Measurements from ENCODE around the gene MAPK10.
"Not testable (repeated sequence)": the region's sequence is repeated elsewhere in the genome, so short reads cannot be mapped to it uniquely, and the experiment has no call there.

MAPK10 gene

DNA sequence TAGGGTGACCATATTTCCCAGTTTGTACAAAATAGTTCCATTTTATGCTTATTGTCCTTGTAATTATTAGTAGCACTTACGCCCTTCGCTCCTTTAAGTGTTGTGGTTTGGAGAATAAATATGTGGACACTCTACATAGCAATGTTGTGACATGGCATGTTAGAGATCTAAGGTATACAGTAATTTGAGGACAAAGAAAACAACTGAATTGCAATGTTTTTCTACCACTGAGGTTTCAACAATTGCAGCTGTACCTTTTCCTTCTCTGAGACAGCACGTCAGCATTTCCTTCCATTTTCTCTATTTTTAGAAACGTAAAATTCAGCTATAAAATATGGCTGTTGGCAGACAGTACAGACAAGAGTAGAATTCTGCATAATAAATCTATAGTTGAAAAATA is 323.1 kb downstream of the MAPK10 start:
- no peak for DNase-seq (ENCODE audit: low read depth in 2 of 2)

DNA sequence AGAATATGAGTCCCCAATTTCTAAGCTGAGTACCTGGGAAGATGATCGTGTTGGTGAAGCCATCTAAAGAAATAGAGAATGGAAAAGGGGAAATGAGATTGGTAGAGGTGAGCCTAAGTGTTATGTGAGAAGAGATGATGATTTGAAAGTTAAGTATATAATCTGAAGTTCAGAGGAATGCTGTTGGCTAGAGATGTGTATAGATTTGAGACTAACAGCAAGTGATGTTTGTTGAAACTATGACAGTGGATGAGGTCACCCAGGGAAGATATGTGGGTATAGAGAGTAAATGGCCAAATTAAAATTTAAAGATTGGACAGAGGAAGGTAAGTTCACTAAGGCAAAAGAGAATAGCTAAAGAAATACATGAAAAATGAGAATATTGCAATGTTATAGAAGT is 324.2 kb downstream of the MAPK10 start:
- DNase-seq (ENCODE audit: low read depth in 2 of 2): no peak

DNA sequence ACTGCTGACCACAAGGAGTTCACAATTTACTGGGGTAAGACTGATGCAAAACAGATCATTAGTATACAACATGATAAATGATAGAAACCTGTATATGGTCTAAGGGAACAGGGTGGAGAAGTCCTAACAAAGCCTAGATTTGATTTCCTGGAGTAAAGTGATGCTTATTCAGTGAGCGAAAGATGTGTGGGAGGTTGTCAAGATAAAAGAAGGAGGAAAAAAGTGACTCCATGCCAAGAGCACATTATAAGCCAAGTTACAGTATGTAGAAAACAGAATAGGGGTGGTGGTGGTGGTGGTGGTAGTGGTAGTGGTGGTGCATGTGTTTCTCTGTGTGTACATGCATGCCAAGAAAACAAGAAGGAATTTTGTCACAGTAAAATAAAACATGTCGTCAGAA is 325.2 kb downstream of the MAPK10 start:
- no peak for DNase-seq (ENCODE audit: low read depth in 2 of 2)

DNA sequence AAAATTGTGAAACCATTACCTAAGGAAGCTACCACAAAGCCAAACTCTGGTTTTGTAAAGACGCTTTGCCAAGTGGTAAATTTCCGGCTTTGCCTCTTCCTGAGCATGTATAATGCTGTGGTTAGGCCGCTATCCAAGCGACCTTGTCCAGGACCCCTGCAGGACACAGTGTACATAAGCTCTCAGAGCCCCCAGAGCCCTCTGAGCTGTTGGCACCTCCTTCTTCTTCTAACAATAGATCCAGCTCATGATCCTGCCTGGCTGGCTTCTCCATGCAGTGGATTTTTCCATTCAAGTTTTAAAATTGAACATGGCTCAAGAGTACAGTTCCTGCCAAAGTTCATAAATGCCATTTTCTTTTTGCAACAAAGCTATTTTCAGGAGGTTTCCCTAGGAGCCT is 326.7 kb downstream of the MAPK10 start:
- no peak for DNase-seq (ENCODE audit: low read depth in 2 of 2)

DNA sequence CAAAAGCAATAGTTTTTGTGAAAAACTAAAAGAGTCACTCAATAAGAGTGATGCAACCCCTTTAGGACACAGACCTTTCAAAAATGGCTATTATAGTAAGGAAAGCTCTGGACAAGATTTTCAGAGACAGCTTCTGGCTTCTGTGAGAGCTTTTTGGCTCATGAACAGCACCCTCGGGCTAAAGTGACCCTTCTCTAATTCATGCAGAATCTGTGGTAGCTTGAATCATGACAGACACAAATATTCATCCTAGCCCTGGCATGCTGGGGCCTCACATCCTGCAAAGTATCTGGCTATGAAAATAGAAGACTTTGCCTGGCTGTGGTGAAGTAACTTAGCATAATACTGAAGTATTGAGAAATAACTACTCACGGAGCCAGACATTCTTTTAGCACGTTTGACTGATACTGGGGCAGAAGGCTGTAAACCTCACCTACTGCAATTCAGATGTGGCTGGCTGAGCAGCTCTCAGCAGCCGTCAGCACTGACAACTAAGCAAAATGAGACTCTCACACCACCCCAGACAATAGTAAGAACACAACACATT is 327.3 kb downstream of the MAPK10 start:
- DNase-seq (ENCODE audit: low read depth in 2 of 2): no peak

DNA sequence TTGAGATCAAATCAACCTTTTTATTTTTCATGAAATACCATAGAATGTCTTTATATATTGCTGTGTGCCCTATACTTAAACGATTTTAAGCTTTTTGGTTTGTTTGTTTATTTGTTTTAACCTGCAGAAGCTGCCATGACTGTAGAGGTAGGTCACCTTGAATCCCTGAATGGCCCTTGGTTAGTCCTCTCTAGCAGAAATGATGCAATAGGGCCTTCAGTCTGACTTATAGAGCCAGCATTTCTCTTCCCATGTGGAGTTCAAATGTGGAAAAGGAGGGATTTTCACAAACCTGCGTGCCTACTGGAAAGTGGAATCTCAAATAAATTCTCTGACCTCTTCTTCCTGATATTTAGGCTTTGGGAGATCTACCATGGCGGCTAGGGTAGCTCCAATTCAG is 327.9 kb downstream of the MAPK10 start:
- no peak for DNase-seq (ENCODE audit: low read depth in 2 of 2)

DNA sequence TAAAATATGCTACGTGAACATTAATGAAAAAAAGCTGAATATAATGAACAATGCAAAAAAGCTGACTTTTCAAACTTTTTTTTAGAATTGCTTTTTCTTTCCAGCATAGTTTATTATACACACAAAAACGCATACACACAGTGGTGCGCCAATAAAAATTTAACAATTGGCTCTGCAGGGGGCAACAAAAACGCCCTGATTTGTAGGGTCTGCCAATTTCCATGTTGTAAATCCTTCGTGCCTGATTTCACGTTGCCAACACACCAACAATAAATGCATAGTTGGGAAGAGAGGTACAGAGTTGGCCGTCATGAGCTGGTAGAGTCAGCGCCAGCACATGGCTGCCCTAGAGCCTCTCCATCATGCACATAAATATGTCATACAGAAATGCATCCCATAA is 333.1 kb downstream of the MAPK10 start:
- no peak for DNase-seq (ENCODE audit: low read depth in 2 of 2)

DNA sequence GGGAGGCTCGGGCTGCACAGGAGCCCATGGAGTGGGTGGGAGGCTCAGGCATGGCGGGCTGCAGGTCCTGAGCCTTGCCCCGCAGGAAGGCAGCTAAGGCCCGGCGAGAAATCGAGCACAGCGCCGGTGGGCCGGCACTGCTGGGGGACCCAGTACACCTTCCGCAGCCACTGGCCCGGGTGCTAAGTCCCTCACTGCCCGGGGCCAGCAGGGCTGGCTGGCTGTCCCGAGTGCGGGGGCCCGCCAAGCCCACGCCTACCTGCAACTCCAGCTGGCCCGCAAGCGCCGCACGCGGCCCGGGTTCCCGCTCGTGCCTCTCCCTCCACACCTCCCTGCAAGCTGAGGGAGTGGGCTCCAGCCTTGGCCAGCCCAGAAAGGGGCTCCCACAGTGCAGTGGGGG is 338.2 kb downstream of the MAPK10 start:
- DNase-seq (ENCODE audit: low read depth in 2 of 2): not testable (repeated sequence)

DNA sequence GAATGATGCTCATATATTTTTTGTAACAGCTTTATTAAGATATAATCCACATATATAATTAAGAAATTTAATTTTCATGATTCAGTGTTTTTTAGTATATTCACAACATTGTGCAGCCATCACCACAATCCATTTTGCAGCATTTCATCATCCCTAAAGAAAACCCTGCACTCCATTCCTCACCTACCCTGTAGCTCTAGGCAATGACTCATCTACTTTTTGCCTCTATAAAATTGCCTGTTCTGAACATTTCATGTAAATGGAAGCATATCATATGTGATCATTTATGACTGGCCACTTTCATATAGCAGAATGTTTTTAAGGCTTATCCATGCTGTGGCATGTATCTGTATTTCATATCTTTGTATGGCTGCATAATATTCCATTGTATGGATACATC is 339.9 kb downstream of the MAPK10 start:
- no peak for DNase-seq (ENCODE audit: low read depth in 2 of 2)

DNA sequence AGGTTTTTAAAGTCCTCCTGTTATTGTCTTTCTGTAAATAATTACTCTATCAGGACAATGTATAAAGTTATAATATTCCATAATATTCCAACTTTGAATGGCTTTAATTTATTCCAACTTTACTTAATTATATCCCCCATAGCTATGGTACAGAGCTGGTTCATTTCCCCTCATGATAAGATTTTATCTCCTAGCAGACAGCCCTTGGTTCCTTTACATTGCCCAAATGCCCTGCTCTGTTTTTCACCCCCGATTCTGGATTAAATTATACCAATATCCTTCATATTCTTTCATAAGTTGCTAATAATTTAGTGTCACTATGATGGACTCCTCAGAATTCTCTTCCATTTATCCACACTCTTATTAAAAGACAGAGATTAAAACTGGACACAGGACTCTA is 340.5 kb downstream of the MAPK10 start:
- no peak for DNase-seq (ENCODE audit: low read depth in 2 of 2)

DNA sequence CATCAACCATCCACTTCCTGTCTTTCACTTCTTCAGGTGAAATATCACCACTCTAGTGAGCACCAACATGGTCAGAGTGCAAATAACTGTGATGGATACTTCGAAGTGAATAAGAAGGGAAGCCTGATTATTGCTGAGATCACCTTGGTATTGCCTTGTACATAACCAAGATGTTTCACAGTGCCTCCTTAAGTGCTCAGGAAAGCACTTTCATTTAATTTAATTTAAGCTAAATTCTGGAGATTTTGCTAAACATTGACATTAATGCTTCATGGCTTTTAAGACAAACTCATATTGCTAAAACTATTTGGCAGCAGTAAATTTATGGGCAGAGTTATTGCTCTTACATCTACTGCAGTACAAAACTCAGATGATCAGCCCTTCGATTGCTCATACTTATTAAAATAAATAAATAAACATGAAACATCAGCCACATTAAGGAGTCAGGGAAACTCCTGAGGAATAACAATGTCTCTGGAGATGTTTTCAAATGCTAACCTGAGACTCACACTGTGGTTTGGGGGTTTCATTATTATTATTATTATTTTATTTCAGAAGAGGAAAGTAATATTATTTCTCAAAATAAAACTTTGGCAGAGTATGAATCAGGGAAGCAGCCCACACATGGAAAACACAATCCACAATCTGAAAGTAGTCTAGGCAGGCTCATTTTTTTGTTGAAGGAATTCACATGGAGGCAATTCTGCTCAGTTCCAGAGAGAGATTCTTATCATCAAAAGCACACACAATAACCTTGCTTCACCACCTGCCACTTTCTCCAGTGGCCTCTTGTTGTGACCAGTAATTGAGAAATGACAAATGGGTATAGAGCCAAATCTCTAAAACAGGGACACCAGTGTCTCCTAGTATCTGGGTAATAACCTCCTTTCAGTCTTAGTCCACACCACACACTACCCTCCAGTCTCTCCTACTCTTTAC is 344.2 kb downstream of the MAPK10 start:
- no peak for DNase-seq (ENCODE audit: low read depth in 2 of 2)

DNA sequence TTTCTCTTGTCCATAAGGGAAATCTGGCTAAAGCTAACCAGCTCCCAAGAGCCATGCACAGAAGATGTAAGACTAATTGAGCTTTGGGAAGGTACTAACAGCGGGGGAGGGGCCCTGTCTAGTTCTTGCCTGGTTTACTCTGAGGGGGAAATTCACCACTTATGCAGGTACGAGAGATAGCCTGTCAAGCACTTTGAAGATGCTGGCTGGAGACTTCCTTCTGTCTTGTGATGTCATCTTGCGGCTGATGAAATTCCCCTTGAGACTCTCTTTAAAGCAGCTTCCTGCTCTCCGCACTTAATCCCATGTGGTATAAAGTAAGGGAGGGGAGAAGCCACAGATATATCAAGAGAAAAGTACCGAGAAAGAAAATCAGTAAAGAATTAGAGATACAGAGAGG is 345.3 kb downstream of the MAPK10 start:
- no peak for DNase-seq (ENCODE audit: low read depth in 2 of 2)

DNA sequence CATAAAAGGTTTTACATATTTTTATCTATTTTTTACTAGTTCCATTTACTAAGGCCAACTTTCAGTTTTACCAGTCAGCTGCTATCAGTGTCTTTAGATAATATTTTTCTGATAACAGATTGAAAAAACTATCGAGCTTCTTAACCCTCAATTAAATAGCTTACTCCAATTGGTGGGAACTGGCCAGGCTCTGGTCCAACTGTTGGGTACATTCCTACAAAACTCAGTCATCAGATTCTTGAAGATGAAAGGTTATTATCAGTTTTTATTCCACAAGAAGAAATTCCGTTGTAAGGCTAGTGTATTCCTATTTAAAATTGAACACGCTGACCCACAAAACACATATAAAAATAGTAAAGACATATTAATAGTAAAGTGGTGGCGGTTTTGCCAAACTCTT is 346.2 kb downstream of the MAPK10 start:
- no peak for DNase-seq (ENCODE audit: low read depth in 2 of 2)

DNA sequence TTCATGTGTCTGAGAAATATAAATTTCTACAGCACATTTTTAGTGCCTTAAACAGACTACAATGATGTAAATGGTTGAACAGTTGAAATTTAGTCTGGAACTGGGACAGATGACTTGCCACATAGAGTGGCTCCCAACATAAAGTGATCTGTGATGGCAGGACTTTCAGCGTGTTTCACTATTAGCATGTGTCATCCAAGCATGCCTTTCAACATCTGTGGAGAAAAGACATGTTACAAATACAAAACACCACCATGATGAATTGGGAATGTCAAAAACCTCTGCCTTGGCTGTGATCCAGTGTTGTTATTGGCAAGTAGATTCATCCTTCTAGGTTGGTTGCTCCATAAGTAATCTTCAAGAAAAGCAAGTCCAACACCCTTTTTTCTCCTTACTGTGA is 348.7 kb downstream of the MAPK10 start:
- DNase-seq (ENCODE audit: low read depth in 2 of 2): no peak

DNA sequence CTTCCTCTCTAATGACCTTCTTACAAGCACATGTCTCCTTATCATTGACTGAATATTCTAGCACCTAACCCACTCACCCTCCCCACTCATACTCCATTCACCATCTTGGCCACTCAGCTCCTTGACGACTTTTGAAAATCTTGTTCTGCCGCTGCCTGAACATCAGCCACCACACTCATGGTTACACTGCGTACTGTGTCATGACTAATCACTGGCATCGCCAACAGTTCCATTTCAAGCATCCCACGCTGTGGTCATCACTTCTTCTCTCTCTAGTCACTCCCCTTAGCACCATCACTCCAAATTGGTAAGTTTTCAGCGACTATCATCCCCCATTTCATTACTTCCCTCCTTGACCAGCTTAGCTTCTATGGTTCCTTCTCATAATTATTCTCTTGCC is 352.8 kb downstream of the MAPK10 start:
- DNase-seq (ENCODE audit: low read depth in 2 of 2): no peak

DNA sequence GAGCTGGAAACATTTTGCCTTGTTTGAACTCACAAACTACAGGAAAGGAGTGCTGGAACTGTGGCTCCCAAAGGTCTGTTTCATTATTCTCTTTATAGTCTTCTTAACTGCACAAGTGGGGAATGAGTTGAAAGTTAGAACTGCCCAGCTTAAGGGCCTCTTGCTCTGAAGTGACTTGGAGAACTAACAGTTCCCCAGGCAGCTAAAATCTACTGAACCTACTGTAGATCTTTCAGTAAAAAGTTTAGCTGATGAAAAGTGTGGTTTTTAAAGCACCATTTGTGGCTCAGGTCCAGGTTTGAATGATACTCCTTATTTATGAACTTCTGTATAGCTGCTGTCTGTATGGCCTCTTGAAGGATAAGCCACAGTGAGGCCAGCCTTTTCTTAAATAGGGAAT is 353.8 kb downstream of the MAPK10 start:
- DNase-seq (ENCODE audit: low read depth in 2 of 2): no peak

DNA sequence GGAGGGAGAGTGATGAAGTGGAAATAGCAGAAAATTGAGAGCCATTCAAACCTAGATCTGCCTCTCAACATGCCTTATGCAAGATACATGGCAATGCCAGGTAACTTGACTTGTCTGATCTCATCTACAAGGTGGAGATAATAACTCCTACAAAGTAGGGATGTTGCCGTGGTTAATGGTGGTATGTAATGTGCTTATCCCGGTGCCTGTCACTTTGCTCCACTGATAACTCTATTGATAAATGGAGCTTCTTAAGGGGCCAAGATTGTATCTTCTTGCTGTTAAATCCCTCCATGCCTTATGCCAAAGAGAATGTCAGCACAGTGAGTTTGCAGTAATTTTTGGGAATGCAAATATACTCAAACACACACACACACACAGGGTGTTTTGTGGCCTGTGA is 355.8 kb downstream of the MAPK10 start:
- no peak for DNase-seq (ENCODE audit: low read depth in 2 of 2)

DNA sequence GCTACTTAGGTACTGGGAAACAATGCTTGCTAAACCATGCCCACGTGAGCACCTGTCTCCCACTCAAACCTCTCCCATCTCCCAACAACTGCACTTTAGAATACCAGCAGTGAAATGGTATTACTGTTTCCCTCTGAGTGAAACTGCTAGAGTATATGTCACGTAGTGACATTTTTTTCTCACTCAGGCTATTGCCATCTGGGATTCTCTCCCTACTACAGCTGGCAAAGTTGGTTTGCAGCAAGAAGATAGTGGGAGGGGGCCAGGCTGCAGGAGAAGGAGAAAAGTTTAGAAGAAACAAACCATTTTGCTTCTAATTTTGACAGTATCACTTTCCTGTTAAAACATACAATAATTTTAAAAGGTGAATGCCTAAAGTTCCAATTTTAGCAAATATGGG is 358.3 kb downstream of the MAPK10 start:
- DNase-seq (ENCODE audit: low read depth in 2 of 2): no peak

DNA sequence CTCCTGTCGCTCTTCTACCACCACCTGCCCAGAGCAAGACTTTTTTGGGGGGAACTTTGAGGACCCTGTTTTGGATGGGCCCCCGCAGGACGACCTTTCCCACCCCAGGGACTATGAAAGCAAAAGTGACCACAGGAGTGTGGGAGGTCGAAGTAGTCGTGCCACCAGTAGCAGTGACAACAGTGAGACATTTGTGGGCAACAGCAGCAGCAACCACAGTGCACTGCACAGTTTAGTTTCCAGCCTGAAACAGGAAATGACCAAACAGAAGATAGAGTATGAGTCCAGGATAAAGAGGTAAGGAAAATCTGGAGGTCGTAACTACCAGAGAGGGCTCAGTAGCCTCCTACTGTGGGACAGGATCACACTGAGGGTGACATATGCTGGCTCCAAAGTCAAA is 364.5 kb downstream of the MAPK10 start:
- no peak for DNase-seq (ENCODE audit: low read depth in 2 of 2)

DNA sequence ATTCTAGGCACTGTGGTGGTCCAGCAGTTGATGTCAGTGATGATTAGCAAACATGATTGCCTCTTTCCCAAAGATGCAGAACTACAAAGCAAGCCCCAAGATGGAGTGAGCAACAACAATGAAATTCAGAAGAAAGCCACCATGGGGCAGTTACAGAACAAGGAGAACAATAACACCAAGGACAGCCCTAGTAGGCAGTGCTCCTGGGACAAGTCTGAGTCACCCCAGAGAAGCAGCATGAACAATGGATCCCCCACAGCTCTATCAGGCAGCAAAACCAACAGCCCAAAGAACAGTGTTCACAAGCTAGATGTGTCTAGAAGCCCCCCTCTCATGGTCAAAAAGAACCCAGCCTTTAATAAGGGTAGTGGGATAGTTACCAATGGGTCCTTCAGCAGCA is 365.3 kb downstream of the MAPK10 start:
- no peak for DNase-seq (ENCODE audit: low read depth in 2 of 2)

DNA sequence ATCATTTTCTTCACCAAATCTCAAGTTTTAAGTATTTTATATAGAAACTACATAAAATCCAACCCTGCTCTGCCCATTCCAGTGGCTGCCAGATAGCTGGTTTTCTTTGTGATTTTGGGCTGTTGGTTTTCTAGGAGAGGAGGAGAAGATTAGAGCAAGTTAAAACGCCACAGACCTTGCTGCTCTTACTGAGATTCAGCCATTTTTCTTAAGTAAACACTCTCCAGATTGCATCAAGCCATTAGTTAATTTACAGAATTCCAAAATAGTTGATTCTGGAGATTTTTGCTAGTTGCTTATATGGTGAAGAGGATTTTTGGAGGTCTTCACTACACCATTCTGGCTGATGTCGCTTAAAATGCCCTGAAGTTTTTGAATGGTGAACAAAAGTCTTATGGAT is 366.2 kb downstream of the MAPK10 start:
- DNase-seq (ENCODE audit: low read depth in 2 of 2): no peak

DNA sequence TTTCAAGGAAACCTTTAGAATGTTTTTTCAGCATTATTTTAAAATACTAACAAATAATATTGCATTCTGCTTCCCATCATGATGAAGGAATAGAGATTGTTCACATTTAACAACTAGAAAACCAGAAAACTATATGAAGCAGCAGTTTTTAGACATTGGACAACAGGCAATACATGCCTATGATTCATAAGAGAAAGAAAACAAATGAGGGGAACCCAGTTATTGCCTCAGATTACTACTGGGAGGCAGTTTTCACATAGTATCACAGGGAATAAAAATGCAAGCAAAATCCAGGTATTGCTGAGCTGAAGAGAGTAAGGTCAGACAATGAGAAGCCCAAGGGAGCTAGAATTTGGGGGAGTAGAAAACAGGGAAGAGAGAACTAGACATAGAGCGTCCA is 373.6 kb downstream of the MAPK10 start:
- DNase-seq (ENCODE audit: low read depth in 2 of 2): no peak

DNA sequence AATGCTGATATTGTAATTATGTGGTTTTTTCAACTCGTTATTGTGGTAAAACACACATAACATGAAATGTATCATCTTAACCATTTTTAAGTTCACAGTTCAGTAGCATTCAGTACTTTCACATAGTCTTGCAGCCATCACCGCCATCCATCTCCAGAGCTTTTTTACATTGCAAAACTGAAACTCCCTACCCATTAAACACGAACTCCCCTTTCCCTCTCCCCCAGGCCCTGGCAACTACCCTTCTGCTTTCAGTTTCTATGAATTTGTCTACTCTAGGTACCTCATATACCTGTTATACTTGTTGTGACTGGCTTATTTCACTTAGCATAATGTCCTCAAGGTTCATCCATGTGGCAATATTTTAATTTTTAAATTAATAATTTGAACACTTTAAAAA is 380.6 kb downstream of the MAPK10 start:
- DNase-seq (ENCODE audit: low read depth in 2 of 2): no peak

DNA sequence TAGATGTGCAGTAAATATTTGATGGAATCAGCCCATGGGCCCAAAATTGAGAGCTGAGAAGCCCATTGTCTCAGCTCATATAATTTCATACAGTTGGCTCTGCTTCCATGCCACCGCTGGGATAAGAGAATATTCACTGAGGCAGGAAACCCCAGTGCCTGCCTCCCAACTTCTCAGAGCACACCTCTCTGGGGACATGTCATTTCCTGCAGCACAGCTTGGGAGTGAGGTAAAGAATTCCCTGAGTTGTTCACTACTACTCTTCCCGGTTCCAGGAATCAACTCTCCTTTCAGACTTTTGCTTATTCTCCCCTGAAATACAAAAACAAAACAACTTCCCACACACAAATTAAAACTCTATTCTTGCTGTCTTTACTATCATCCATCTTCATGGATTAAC is 389.3 kb downstream of the MAPK10 start:
- DNase-seq (ENCODE audit: low read depth in 2 of 2): no peak

Data from stimulated activated CD8-positive, alpha-beta memory T cell treated with anti-CD3 and anti-CD28 coated beads, Interleukin-7, amount 100 ng/mL, for 1 hour (primary cell).